Adrenal gland (tissue), 5 donors: ENCODE data around the gene LRRC4C.

Source experiments
- CTCF ChIP-seq, 6 experiments: fragments of 450-650 bp in 4 of 6; fragments of 200-600 bp in 2 of 6; sonication (generic) in 1 of 6; IDR thresholded peaks; 1 replicate in 5 of 6; 2 replicates in 1 of 6; pipeline versions ENCODE4 v1.5.1 to v1.8.0; 2016 to 2021; ENCODE audit warnings: antibody characterized with exemption in 6 of 6, mild to moderate bottlenecking in 2 of 6, moderate library complexity in 1 of 6
- POLR2A ChIP-seq, 2 donors: fragments of 450-650 bp; IDR thresholded peaks; one replicate each; pipeline ENCODE4 v1.6.1; 2017; ENCODE audit warnings: antibody characterized with exemption in 2 of 2, mild to moderate bottlenecking in 2 of 2, moderate library complexity in 1 of 2
- donor health status: DM: no; HTN: no; CAD: no.

- no peak for TF ChIP-seq POLR2A (IDR thresholded peaks at IDR 0.05)
- no peak for TF ChIP-seq CTCF (IDR thresholded peaks at IDR 0.05)
These were observed 1088.4 kb downstream of the LRRC4C start for GRCh38 chr11:40370821-40371616.
